H9 (cell line): ENCODE data around the gene SOHLH2. TPM values are rescaled to one million over a fixed set of nuclear protein-coding genes. Genes with fewer than 3 reads are reported as not detected.

Experiments used
- DNase-seq: peaks from one replicate; pipeline ENCODE4 v3.0.0-alpha.2; 2017
- H2AFZ ChIP-seq: one replicate; pipeline ENCODE4 v1.6.1; 2013; ENCODE audit warnings: mild to moderate bottlenecking, low read length, control low read depth, moderate library complexity
- H2AK5ac ChIP-seq: 2 replicates; pipeline ENCODE4 v1.6.1; 2013; ENCODE audit warnings: low read length, control low read depth, mixed read lengths; ENCODE audit not compliant: insufficient read length
- H2BK120ac ChIP-seq: one replicate; pipeline ENCODE4 v1.6.1; 2013; ENCODE audit warnings: low read depth, mild to moderate bottlenecking, low read length, control low read depth, inconsistent platforms; ENCODE audit not compliant: poor library complexity, severe bottlenecking
- H2BK12ac ChIP-seq: 2 replicates; pipeline ENCODE4 v1.6.1; 2013; ENCODE audit warnings: low read length, control low read depth, mixed read lengths, low read depth; ENCODE audit not compliant: insufficient read length
- H2BK15ac ChIP-seq: 2 replicates; pipeline ENCODE4 v1.6.1; 2013; ENCODE audit warnings: low read depth, low read length, control low read depth
- H2BK20ac ChIP-seq: one replicate; pipeline ENCODE4 v1.6.1; 2013; ENCODE audit warnings: low read depth, mild to moderate bottlenecking, low read length, control low read depth, inconsistent platforms; ENCODE audit not compliant: poor library complexity, severe bottlenecking
- H2BK5ac ChIP-seq: 2 replicates; pipeline ENCODE4 v1.6.1; 2013; ENCODE audit warnings: low read length, control low read depth, mixed read lengths; ENCODE audit not compliant: insufficient read length
- H3K14ac ChIP-seq: 2 replicates; pipeline ENCODE4 v1.6.1; 2013; ENCODE audit warnings: low read length, control low read depth; ENCODE audit not compliant: insufficient read depth
- H3K18ac ChIP-seq: 2 replicates; pipeline ENCODE4 v1.6.1; 2013; ENCODE audit warnings: low read depth, mild to moderate bottlenecking, mixed read lengths, low read length, control low read depth; ENCODE audit not compliant: insufficient read length
- H3K23ac ChIP-seq: 2 replicates; pipeline ENCODE4 v1.6.1; 2013; ENCODE audit warnings: low read length, control low read depth, mixed read lengths, low read depth; ENCODE audit not compliant: insufficient read length
- H3K23me2 ChIP-seq: 2 replicates; pipeline ENCODE4 v1.6.1; 2013; ENCODE audit warnings: low read depth, mild to moderate bottlenecking, mixed read lengths, low read length, control low read depth; ENCODE audit not compliant: insufficient read length, poor library complexity, severe bottlenecking
- H3K27ac ChIP-seq: 2 replicates; pipeline ENCODE4 v1.5.1; 2013; ENCODE audit warnings: low read length, control low read depth, mixed read lengths, low read depth; ENCODE audit not compliant: insufficient read length
- H3K27me3 ChIP-seq: 2 replicates; pipeline ENCODE4 v1.6.1; 2013; ENCODE audit warnings: low read length, control low read depth, inconsistent platforms; ENCODE audit not compliant: insufficient read depth
- H3K4ac ChIP-seq: 2 replicates; pipeline ENCODE4 v1.6.1; 2013; ENCODE audit warnings: low read depth, mild to moderate bottlenecking, control low read depth, inconsistent platforms, low read length, moderate library complexity
- H3K4me1 ChIP-seq: 2 replicates; pipeline ENCODE4 v1.6.1; 2013; ENCODE audit warnings: low read length, control low read depth, inconsistent platforms; ENCODE audit not compliant: insufficient read depth
- H3K4me2 ChIP-seq: 2 replicates; pipeline ENCODE4 v1.6.1; 2013; ENCODE audit warnings: low read length, control low read depth, mixed read lengths; ENCODE audit not compliant: insufficient read length, insufficient read depth
- H3K56ac ChIP-seq: 2 replicates; pipeline ENCODE4 v1.6.1; 2013; ENCODE audit warnings: low read depth, mild to moderate bottlenecking, mixed read lengths, low read length, control low read depth; ENCODE audit not compliant: insufficient read length
- H3K79me1 ChIP-seq: 2 replicates; pipeline ENCODE4 v1.6.1; 2013; ENCODE audit warnings: low read depth, mild to moderate bottlenecking, moderate library complexity, low read length, control low read depth, inconsistent platforms; ENCODE audit not compliant: insufficient read depth, poor library complexity, severe bottlenecking
- H3K79me2 ChIP-seq: 2 replicates; pipeline ENCODE4 v1.6.1; 2013; ENCODE audit warnings: low read length, control low read depth, inconsistent platforms; ENCODE audit not compliant: insufficient read depth
- H3K9ac ChIP-seq: 2 replicates; pipeline ENCODE4 v1.6.1; 2013; ENCODE audit warnings: low read length, control low read depth, mixed read lengths; ENCODE audit not compliant: insufficient read length; ENCODE audit errors: extremely low read depth
- H3K9me3 ChIP-seq: one replicate; pipeline ENCODE4 v1.6.1; 2013; ENCODE audit warnings: low read depth, low read length, inconsistent platforms; ENCODE audit not compliant: control insufficient read depth
- H3T11ph ChIP-seq: one replicate; pipeline ENCODE4 v1.6.1; 2013; ENCODE audit warnings: mild to moderate bottlenecking, low read length, control low read depth, inconsistent platforms
- H4K20me1 ChIP-seq: one replicate; pipeline ENCODE4 v1.6.1; 2013; ENCODE audit not compliant: control insufficient read depth, insufficient read length, insufficient read depth
- H4K5ac ChIP-seq: 2 replicates; pipeline ENCODE4 v1.6.1; 2013; ENCODE audit warnings: low read depth, mild to moderate bottlenecking, mixed read lengths, low read length, control low read depth; ENCODE audit not compliant: insufficient read length
- H4K8ac ChIP-seq: replicated peaks from 2 replicates; pipeline ENCODE4 v1.6.1; 2013; ENCODE audit warnings: low read length, control low read depth, mixed read lengths, low read depth; ENCODE audit not compliant: insufficient read length
- H4K91ac ChIP-seq: 2 replicates; pipeline ENCODE4 v1.6.1; 2013; ENCODE audit warnings: low read depth, mild to moderate bottlenecking, moderate library complexity, mixed read lengths, low read length, control low read depth; ENCODE audit not compliant: insufficient read length
- H3K27ac Mint-ChIP-seq, 3 experiments: 2 replicates in 2 of 3; 3 replicates in 1 of 3; pipeline ENCODE4 v1.8.0; 2020 to 2021; ENCODE audit warnings: mixed read lengths in 3 of 3, mild to moderate bottlenecking in 1 of 3, moderate library complexity in 1 of 3
- H3K27me3 Mint-ChIP-seq: 2 replicates; pipeline ENCODE4 v1.8.0; 2021; ENCODE audit warnings: low read depth, mild to moderate bottlenecking, moderate library complexity, mixed read lengths
- H3K36me3 Mint-ChIP-seq, 3 experiments: 2 replicates in 2 of 3; 3 replicates in 1 of 3; pipeline ENCODE4 v1.8.0; 2020 to 2021; ENCODE audit warnings: low read depth in 3 of 3, mixed read lengths in 3 of 3; ENCODE audit not compliant: insufficient read depth in 1 of 3
- H3K4me1 Mint-ChIP-seq, 2 experiments: 2 replicates each; pipeline ENCODE4 v1.8.0; 2020; ENCODE audit warnings: mixed read lengths in 2 of 2
- H3K4me3 Mint-ChIP-seq, 2 experiments: 2 replicates in 1 of 2; 3 replicates in 1 of 2; pipeline ENCODE4 v1.8.0; 2020 to 2021; ENCODE audit warnings: mild to moderate bottlenecking in 2 of 2, mixed read lengths in 2 of 2, moderate library complexity in 1 of 2
- H3K9me3 Mint-ChIP-seq, 2 experiments: 2 replicates in 1 of 2; 3 replicates in 1 of 2; pipeline ENCODE4 v1.8.0; 2020; ENCODE audit warnings: mild to moderate bottlenecking in 2 of 2, mixed read lengths in 2 of 2, moderate library complexity in 1 of 2
- WGBS: extraction: QIAGEN DNeasy Blood & Tissue Kit; methylation state at CpG from one replicate; pipeline ENCODE4 v1.1.7; 2013; ENCODE audit warnings: missing lambda C conversion rate, low lambda C conversion rate, mixed read lengths; ENCODE audit not compliant: insufficient read length; ENCODE audit errors: extremely low coverage; 5-methylcytosine and 5-hydroxymethylcytosine counted together
- total RNA-seq: library from RNA; stranded (reverse); gene quantifications from 2 replicates; pipeline ENCODE4 v1.2.1, GENCODE V29; 2021
- TF ChIP-seq, protein P1 (sequence below): fragments of 200-600 bp; sonication (generic); conservative IDR thresholded peaks from 3 replicates; pipeline ENCODE4 v1.8.0; 2021; ENCODE audit warnings: antibody characterized with exemption, mild to moderate bottlenecking

The SOHLH2 gene
- total RNA-seq, 1 experiment from 2014 or later: 1.3 TPM

DNA sequence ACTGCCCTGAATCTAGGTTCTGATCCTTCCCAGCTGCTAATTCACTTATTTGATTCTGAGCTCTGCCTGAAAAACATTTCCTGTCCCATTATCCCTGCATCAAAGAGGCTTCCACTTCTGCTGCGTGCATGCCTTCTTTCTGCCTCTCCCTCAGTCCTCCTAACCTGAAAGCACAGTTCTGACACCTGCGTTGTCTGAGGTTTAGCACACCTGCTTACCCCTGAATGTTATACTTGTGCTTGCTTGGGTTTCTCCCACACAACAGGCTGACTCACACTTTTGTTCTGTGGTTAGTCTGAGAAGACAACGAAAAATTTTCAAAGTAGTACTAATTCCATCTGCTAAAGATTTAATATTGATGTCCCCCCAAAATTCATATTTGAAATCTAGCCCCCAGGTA is 3.1 kb upstream of the SOHLH2 start:
- Histone ChIP-seq H3T11ph (no peak overlapping the region), H3K4ac (no peak overlapping the region), H3K18ac (no peak overlapping the region), H2BK15ac (no peak overlapping the region), H3K27ac (no peak overlapping the region), H4K8ac (no peak overlapping the region), H3K27me3 (no peaks in the 10 kb centered on the region), H3K4me2 (no peak overlapping the region), H3K4me1 (no peaks in the 10 kb centered on the region), H3K9me3 (no peaks in the 10 kb centered on the region), H2BK20ac (no peak overlapping the region), H3K79me2 (no peaks in the 10 kb centered on the region), H4K5ac (no peak overlapping the region), H3K14ac (no peak overlapping the region), H3K9ac (no peak overlapping the region), H2BK5ac (no peak overlapping the region), H3K56ac (no peak overlapping the region), H2AFZ (no peak overlapping the region), H2BK120ac (no peak overlapping the region), H2BK12ac (no peak overlapping the region), H4K20me1 (no peaks in the 10 kb centered on the region), H3K23ac (no peak overlapping the region), H3K23me2 (no peaks in the 10 kb centered on the region), H2AK5ac (no peak overlapping the region), H3K79me1 (no peaks in the 10 kb centered on the region), H4K91ac (no peak overlapping the region)
- Mint-ChIP-seq H3K27me3 (no peaks in the 10 kb centered on the region), H3K4me3 (no peak overlapping the region), H3K27ac (no peak overlapping the region), H3K9me3 (peaks cover 2 to 9% of the 10 kb centered on the region in 2 experiments; a peak in 4 of 5 replicates), H3K36me3 (peaks cover 0 to 14% (median 2%) of the 10 kb centered on the region in 3 experiments; a peak in 4 of 7 replicates), H3K4me1 (peaks cover 4% of the 10 kb centered on the region in 2 experiments; a peak in 3 of 4 replicates)
- TF ChIP-seq, protein P1, sequence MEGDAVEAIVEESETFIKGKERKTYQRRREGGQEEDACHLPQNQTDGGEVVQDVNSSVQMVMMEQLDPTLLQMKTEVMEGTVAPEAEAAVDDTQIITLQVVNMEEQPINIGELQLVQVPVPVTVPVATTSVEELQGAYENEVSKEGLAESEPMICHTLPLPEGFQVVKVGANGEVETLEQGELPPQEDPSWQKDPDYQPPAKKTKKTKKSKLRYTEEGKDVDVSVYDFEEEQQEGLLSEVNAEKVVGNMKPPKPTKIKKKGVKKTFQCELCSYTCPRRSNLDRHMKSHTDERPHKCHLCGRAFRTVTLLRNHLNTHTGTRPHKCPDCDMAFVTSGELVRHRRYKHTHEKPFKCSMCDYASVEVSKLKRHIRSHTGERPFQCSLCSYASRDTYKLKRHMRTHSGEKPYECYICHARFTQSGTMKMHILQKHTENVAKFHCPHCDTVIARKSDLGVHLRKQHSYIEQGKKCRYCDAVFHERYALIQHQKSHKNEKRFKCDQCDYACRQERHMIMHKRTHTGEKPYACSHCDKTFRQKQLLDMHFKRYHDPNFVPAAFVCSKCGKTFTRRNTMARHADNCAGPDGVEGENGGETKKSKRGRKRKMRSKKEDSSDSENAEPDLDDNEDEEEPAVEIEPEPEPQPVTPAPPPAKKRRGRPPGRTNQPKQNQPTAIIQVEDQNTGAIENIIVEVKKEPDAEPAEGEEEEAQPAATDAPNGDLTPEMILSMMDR: no peak
- no CpG with 5 or more reads among the region's 3 CpGs for WGBS
- DNase-seq: no peak
